B cell (primary cell): ENCODE measurements around the gene DAB2IP. TPM values are rescaled to one million over a fixed set of nuclear protein-coding genes. Genes with fewer than 3 reads are reported as not detected.

Source experiments
- ATAC-seq: fragments of 200-7000 bp; cut with Tn5 transposase; one replicate; pipeline ENCODE4 v1.10.0; 2021; ENCODE audit warnings: low read depth, mild to moderate bottlenecking, moderate number of reproducible peaks, moderate library complexity
- CTCF ChIA-PET: fragments of 350-600 bp; sonication (Branson Sonifier 250); formaldehyde crosslinking; loops from one replicate; lab custom pipeline; 2021; ENCODE audit warnings: antibody characterized with exemption, inconsistent platforms; lab: Charles Lee
- POLR2A ChIA-PET: fragments of 350-600 bp; sonication (Branson Sonifier 250); formaldehyde crosslinking; loops from one replicate; lab custom pipeline; 2021; ENCODE audit warnings: antibody characterized with exemption; lab: Charles Lee
- DNase-seq: peaks from one replicate; pipeline ENCODE4 v3.0.0; 2013
- H2AFZ ChIP-seq: 2 replicates; pipeline ENCODE4 v1.6.1; 2012; ENCODE audit warnings: mild to moderate bottlenecking, low read depth, low read length; ENCODE audit not compliant: insufficient read depth, poor library complexity, severe bottlenecking
- H3K27ac ChIP-seq, 2 donors: 1 replicate in 1 of 2; 2 replicates in 1 of 2; pipeline ENCODE4 v1.5.1; 2012 to 2013; ENCODE audit warnings: low read length in 2 of 2, mild to moderate bottlenecking in 2 of 2, moderate library complexity in 1 of 2
- H3K27me3 ChIP-seq, 4 experiments: fragments of 200-600 bp in 1 of 4; sonication (generic) in 1 of 4; replicated peaks in 1 of 4; 1 replicate in 2 of 4; 2 replicates in 2 of 4; pipeline versions ENCODE4 v1.6.1 to v1.7.0; 2013 to 2016; ENCODE audit warnings: low read length in 3 of 4, mild to moderate bottlenecking in 2 of 4, mixed read lengths in 1 of 4, moderate library complexity in 1 of 4; ENCODE audit not compliant: insufficient read depth in 4 of 4, control insufficient read depth in 3 of 4; ENCODE audit errors: control extremely low read depth in 1 of 4
- H3K36me3 ChIP-seq, 2 experiments: replicated peaks in 1 of 2; 1 replicate in 1 of 2; 2 replicates in 1 of 2; pipeline versions ENCODE4 v1.6.1 to v1.7.1; 2013; ENCODE audit warnings: low read length in 1 of 2; ENCODE audit not compliant: insufficient read depth in 2 of 2, control insufficient read depth in 1 of 2; ENCODE audit errors: control extremely low read depth in 1 of 2, extremely low read depth in 1 of 2
- H3K4me1 ChIP-seq, 2 donors: fragments of 200-600 bp in 1 of 2; sonication (generic) in 1 of 2; 1 replicate in 1 of 2; 2 replicates in 1 of 2; pipeline versions ENCODE4 v1.5.1 to v1.6.1; 2013 to 2017; ENCODE audit warnings: low read length in 2 of 2; ENCODE audit not compliant: control insufficient read depth in 2 of 2, insufficient read depth in 2 of 2
- H3K4me2 ChIP-seq: replicated peaks from 2 replicates; pipeline ENCODE3; 2012; ENCODE audit warnings: mild to moderate bottlenecking, low read depth, low read length; ENCODE audit not compliant: poor library complexity, severe bottlenecking
- H3K4me3 ChIP-seq, 5 experiments: fragments of 200-600 bp in 1 of 5; sonication (generic) in 1 of 5; 1 replicate in 3 of 5; 2 replicates in 2 of 5; pipeline versions ENCODE4 v1.5.1 to v1.7.0; 2011 to 2016; ENCODE audit warnings: low read length in 4 of 5, mild to moderate bottlenecking in 4 of 5, low read depth in 2 of 5, control low read depth in 1 of 5, moderate library complexity in 1 of 5; ENCODE audit not compliant: insufficient read depth in 1 of 5; ENCODE audit errors: control extremely low read depth in 1 of 5, extremely low read depth in 1 of 5
- H3K79me2 ChIP-seq: fragments of 200-600 bp; sonication (generic); one replicate; pipeline ENCODE4 v1.6.0; 2016; ENCODE audit warnings: low read length; ENCODE audit not compliant: control insufficient read depth, insufficient read depth
- H3K9ac ChIP-seq: fragments of 200-600 bp; sonication (generic); 2 replicates; pipeline ENCODE4 v1.6.1; 2017; ENCODE audit warnings: mild to moderate bottlenecking, low read length, moderate library complexity
- H3K9me3 ChIP-seq, 3 donors: one replicate each; pipeline versions ENCODE4 v1.6.1 to v1.7.1; 2013; ENCODE audit warnings: low read length in 2 of 3; ENCODE audit not compliant: control insufficient read depth in 2 of 3, insufficient read depth in 1 of 3; ENCODE audit errors: control extremely low read depth in 1 of 3
- H4K20me1 ChIP-seq: 2 replicates; pipeline ENCODE4 v1.6.0; 2012; ENCODE audit warnings: mild to moderate bottlenecking, low read length; ENCODE audit not compliant: insufficient read depth, control insufficient read depth, poor library complexity, severe bottlenecking
- H3K27ac Mint-ChIP-seq: one replicate; pipeline ENCODE4 v1.8.0; 2021; ENCODE audit warnings: mixed read lengths
- H3K27me3 Mint-ChIP-seq: one replicate; pipeline ENCODE4 v1.8.0; 2021; ENCODE audit warnings: mixed read lengths
- H3K4me1 Mint-ChIP-seq: one replicate; pipeline ENCODE4 v1.8.0; 2021; ENCODE audit warnings: mixed read lengths
- H3K4me3 Mint-ChIP-seq: one replicate; pipeline ENCODE4 v1.8.0; 2021; ENCODE audit warnings: mixed read lengths
- H3K9me3 Mint-ChIP-seq: one replicate; pipeline ENCODE4 v1.8.0; 2022; ENCODE audit warnings: mixed read lengths; ENCODE audit not compliant: insufficient read depth
- CTCF ChIP-seq: fragments of 200-600 bp; IDR thresholded peaks from one replicate; pipeline ENCODE4 v1.8.0; 2022; ENCODE audit warnings: antibody characterized with exemption, mild to moderate bottlenecking
- EZH2 ChIP-seq: IDR thresholded peaks from 2 replicates; pipeline ENCODE4 v1.6.1; 2012; ENCODE audit warnings: borderline replicate concordance, low read depth, mild to moderate bottlenecking, moderate library complexity, low read length; ENCODE audit not compliant: insufficient read depth, poor library complexity, severe bottlenecking
- WGBS: methylation state at CpG from one replicate; pipeline ENCODE4 v1.1.5; 2013; ENCODE audit warnings: missing lambda C conversion rate; ENCODE audit not compliant: insufficient coverage; 5-methylcytosine and 5-hydroxymethylcytosine counted together
- intact Hi-C: fragments of 100-400 bp; cut with micrococcal nuclease; formaldehyde crosslinking; loops from one replicate; pipeline ENCODE4 v1.10.0; 2022
- polyA plus RNA-seq: library from polyadenylated mRNA; depleted of rRNA; stranded (reverse); fragments of >200 nt; gene quantifications from 2 replicates; pipeline ENCODE4 v1.2.3, GENCODE V29; 2012
- total RNA-seq, 2 donors: library from RNA; stranded (reverse); fragments of 120-200 nt in 1 of 2; gene quantifications; 1 replicate in 1 of 2; 2 replicates in 1 of 2; pipeline versions ENCODE4 v1.2.3 to v1.2.4, GENCODE V29; 2013 to 2022

Gene DAB2IP
- total and polyA plus RNA-seq, 2 donors (not counting 1 experiment from before 2014, with no cell fraction given): 1.1 to 3.9 TPM

DNA sequence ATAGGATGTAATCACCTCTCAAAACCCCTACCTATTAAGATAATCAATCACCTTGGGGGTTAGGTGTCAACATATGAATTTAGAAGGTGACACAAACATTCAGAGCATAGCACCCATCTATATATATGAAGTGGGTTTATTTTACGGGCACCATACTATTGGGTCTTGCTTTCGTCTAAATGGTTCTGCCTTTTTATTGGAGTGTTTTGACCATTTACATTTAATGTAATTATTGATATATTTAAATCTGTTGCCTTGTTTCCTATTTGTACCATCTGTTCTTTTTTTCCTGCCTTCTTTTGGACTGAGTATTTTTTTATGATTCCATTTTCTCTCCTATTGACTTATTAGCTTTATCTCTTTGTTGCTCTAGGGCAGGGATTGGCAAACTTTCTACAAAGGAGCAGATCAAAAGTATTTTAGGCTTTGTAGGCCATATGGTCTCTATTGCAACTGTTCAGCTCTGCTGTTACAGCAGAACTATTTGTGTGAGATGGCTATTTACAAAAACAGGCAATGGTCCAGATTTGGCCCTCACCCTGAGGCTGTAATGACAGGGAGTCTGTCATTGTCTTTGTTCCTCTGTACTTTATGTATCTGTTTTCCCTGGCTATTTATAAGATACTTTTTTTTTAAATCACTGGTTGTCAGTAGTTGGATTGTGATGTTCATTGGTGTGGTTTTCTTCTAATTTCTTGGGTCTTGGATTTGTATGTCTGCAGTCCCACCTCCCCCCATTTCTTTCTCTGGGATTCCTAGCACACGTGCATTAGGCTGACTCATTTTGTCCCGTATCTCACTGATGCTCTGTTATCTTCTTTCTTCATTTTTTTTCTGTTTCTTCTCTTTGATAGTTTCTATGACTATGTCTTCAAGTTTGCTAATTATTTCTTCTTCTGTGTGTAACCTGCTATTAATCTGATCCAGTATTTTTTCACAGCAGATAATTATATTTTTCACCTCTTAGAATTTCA, 127.1 kb downstream of the DAB2IP start:
- WGBS: no CpG with 5 or more reads among the region's 4 CpGs
- Mint-ChIP-seq H3K4me3 (no peak overlapping the region), H3K27ac (no peak overlapping the region), H3K9me3 (no peaks in the 10 kb centered on the region), H3K4me1 (peaks cover 4% of the 10 kb centered on the region), H3K27me3 (no peaks in the 10 kb centered on the region)
- H3K4me3 ChIP-seq: no peak overlapping the region
- H3K79me2 ChIP-seq: no peaks in the 10 kb centered on the region
- no peaks in the 10 kb centered on the region for H3K36me3 ChIP-seq
- H3K27ac ChIP-seq: no peak overlapping the region
- H3K27me3 ChIP-seq: no peaks in the 10 kb centered on the region
- ATAC-seq (no peak), DNase-seq (no peak)
- no peaks in the 10 kb centered on the region for H4K20me1 ChIP-seq
- no peak overlapping the region for H2AFZ ChIP-seq
- no peak overlapping the region for H3K9ac ChIP-seq
- POLR2A ChIA-PET: interaction anchor here (0.6 kb wide), 1 partner anchor 994 kb away, joined by 4 read pairs; no protein-coding TSS in a partner anchor
- CTCF ChIA-PET: no interaction called here
- H3K4me1 ChIP-seq: no peaks in the 10 kb centered on the region
- peaks cover 0 to 5% (median 0%) of the 10 kb centered on the region in 3 donors for H3K9me3 ChIP-seq
- H3K4me2 ChIP-seq: no peak overlapping the region
- intact Hi-C loops: no loop called here
- TF ChIP-seq CTCF (no peak), EZH2 (no peak)
